SK-N-MC (cell line): ENCODE results near the gene OTOS.

Experiments
- DNase-seq: peaks from one replicate; pipeline ENCODE4 v3.0.0-alpha.2; 2011; ENCODE audit warnings: low read depth, low spot score
- H3K27ac ChIP-seq: fragments of 200-600 bp; sonication (generic); 2 replicates; pipeline ENCODE4 v1.5.1; 2016; ENCODE audit warnings: mixed run types
- H3K36me3 ChIP-seq: fragments of 200-600 bp; sonication (generic); 2 replicates; pipeline ENCODE4 v1.6.1; 2017; ENCODE audit warnings: antibody characterized with exemption, low read length, mixed read lengths; ENCODE audit not compliant: insufficient read depth
- H3K4me3 ChIP-seq: fragments of 200-600 bp; sonication (generic); 2 replicates; pipeline ENCODE4 v1.5.1; 2016
- H3K9ac ChIP-seq: fragments of 200-600 bp; sonication (generic); 2 replicates; pipeline ENCODE4 v1.8.0; 2017; ENCODE audit warnings: mixed run types, mixed read lengths; ENCODE audit not compliant: insufficient read length
- H3K9me3 ChIP-seq: fragments of 200-600 bp; sonication (generic); 2 replicates; pipeline ENCODE4 v1.6.1; 2017; ENCODE audit warnings: low read depth, mild to moderate bottlenecking, antibody characterized with exemption, low read length, moderate library complexity, mixed read lengths
- EZH2 ChIP-seq: fragments of 200-600 bp; sonication (generic); IDR thresholded peaks from one replicate; pipeline ENCODE4 v1.6.1; 2017; ENCODE audit warnings: antibody characterized with exemption
- FOXP2 ChIP-seq: optimal IDR thresholded peaks from 2 replicates; pipeline ENCODE3; 2011; ENCODE audit warnings: mild to moderate bottlenecking, moderate library complexity; ENCODE audit not compliant: insufficient read depth; ENCODE audit errors: extremely low read length, control extremely low read depth
- POLR2AphosphoS5 ChIP-seq: IDR thresholded peaks from 2 replicates; pipeline ENCODE4 v1.6.1; 2012; ENCODE audit warnings: mild to moderate bottlenecking, low read depth, low read length, borderline replicate concordance

OTOS gene

GRCh38 chr2:240182001-240182400 is 41.5 kb upstream of the OTOS start:
- no peaks in the 10 kb centered on the region for H3K36me3 ChIP-seq
- no peaks in the 10 kb centered on the region for H3K9me3 ChIP-seq
- no peak for DNase-seq
- no peak overlapping the region for H3K4me3 ChIP-seq
- H3K9ac ChIP-seq, result no peak overlapping the region
- no peak overlapping the region for H3K27ac ChIP-seq
- TF ChIP-seq EZH2, result no peak
- no peak for TF ChIP-seq POLR2AphosphoS5
- TF ChIP-seq FOXP2, result no peak

GRCh38 chr2:240179941-240180666 is 39.6 kb upstream of the OTOS start:
- DNase-seq, result no peak
- Histone ChIP-seq H3K9ac (no peak overlapping the region), H3K36me3 (no peaks in the 10 kb centered on the region), H3K9me3 (no peaks in the 10 kb centered on the region), H3K4me3 (no peak overlapping the region), H3K27ac (no peak overlapping the region)
- no peak for TF ChIP-seq EZH2
- TF ChIP-seq FOXP2, result no peak
- TF ChIP-seq POLR2AphosphoS5, result no peak

- H3K9me3 ChIP-seq, result no peaks in the 10 kb centered on the region
- no peak overlapping the region for H3K27ac ChIP-seq
- DNase-seq, result no peak
- no peak for TF ChIP-seq POLR2AphosphoS5
- TF ChIP-seq EZH2, result no peak
- no peak for TF ChIP-seq FOXP2
- no peak overlapping the region for H3K4me3 ChIP-seq
- no peaks in the 10 kb centered on the region for H3K36me3 ChIP-seq
- H3K9ac ChIP-seq, result no peak overlapping the region
Measured at GRCh38 chr2:240179186-240179815, 38.8 kb upstream of the OTOS start.

DNA sequence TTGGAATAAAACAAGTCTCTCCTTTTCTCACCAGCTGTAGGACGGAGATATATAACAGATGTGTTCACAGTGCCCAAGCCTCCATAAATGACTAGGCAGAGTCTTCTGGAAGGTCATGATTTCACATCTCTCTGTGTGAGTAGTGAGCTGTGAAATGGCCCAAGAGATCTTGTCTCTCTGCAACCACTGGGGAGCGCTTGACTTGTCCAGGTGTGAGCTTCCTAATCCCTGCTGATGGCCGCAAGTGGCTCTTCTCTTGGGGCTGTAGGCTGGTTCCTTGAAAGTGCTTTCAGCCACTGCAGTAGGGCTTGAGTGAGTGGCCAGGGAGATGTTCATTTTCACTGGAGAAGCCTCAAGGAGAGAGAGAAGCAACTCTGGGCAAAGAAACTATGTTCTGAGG is 38.1 kb upstream of the OTOS start:
- no peak for TF ChIP-seq POLR2AphosphoS5

GRCh38 chr2:240174496-240174895 is 34.0 kb upstream of the OTOS start:
- H3K9ac ChIP-seq, result no peak overlapping the region
- H3K9me3 ChIP-seq, result no peaks in the 10 kb centered on the region
- no peaks in the 10 kb centered on the region for H3K36me3 ChIP-seq
- DNase-seq, result no peak
- H3K4me3 ChIP-seq, result no peak overlapping the region
- no peak overlapping the region for H3K27ac ChIP-seq
- no peak for TF ChIP-seq POLR2AphosphoS5
- TF ChIP-seq FOXP2, result no peak
- TF ChIP-seq EZH2, result no peak

More for the DNA sequence above, 38.1 kb upstream of the OTOS start:
- Histone ChIP-seq H3K27ac (no peak overlapping the region), H3K36me3 (no peaks in the 10 kb centered on the region), H3K9me3 (no peaks in the 10 kb centered on the region), H3K4me3 (no peak overlapping the region), H3K9ac (no peak overlapping the region)
- DNase-seq, result no peak

DNA sequence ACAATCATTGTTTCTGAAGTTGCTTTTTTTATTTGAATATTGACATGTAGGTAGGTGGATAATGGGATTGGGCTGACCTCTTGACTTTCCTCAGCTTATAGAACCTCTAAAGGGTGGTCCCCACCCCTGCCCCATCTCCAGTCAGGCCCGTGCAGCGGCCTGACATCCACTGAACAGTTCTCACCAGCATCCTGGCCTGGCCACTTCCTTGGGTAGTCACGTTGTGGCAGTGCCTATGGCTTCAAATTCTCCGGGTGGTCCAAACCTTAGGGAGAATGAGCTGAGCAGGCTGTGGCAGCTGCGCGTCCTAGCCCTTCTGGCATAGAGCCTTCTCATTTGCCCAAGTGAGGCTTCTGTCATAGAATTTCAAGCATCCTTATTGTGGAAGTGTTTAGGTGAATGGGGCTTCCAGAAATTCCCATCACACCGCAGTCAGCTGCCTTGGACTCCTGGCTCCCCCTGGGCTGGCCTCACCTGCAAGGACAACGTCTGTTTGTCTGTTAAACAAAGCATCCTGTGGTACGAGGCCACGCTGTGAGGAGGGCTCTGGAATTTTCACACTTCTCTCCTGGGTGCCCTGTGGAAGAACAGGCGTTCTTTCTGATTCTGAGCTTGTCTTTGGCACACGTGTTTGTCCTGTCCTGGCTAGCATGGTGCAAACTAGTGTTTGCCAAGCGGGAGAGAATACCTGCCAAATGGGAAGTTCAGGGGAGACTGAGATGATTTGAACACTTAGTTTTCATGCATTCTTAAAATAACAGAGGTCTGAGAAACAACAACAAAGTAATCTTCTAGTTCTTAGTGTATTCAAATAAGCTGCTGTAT is 31.8 kb upstream of the OTOS start:
- DNase-seq, result no peak

DNA sequence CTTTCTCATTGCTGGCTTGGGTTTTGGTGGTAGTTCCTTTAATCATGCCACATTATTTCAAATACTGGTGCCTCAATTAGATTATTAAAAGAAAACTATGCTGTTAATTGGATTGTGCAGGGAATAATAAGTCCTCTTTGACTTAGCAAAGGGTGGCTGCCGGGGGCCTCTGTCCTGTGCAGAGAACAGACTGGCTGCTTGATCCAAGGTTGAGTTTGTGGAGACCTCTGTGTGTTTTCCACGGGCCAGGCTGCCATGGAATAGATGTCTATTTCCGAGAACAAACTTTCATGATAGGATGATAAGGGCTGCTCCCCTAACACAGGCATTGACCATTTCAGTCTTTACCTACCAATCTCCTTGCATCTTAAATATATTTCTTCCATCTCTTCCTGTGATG is 30.4 kb upstream of the OTOS start:
- Histone ChIP-seq H3K9me3 (no peaks in the 10 kb centered on the region), H3K36me3 (no peaks in the 10 kb centered on the region), H3K9ac (no peak overlapping the region), H3K27ac (no peak overlapping the region), H3K4me3 (no peak overlapping the region)
- TF ChIP-seq EZH2 (no peak), FOXP2 (no peak), POLR2AphosphoS5 (no peak)
- DNase-seq, result no peak

More for the DNA sequence above, 31.8 kb upstream of the OTOS start:
- Histone ChIP-seq H3K9me3 (no peaks in the 10 kb centered on the region), H3K4me3 (no peak overlapping the region), H3K27ac (no peak overlapping the region), H3K9ac (no peak overlapping the region), H3K36me3 (no peaks in the 10 kb centered on the region)
- TF ChIP-seq POLR2AphosphoS5 (no peak), EZH2 (no peak), FOXP2 (no peak)

- H3K9ac ChIP-seq, result no peak overlapping the region
- H3K4me3 ChIP-seq, result no peak overlapping the region
- DNase-seq, result no peak
- no peaks in the 10 kb centered on the region for H3K9me3 ChIP-seq
- no peaks in the 10 kb centered on the region for H3K36me3 ChIP-seq
- no peak overlapping the region for H3K27ac ChIP-seq
- TF ChIP-seq EZH2, result no peak
Measured at GRCh38 chr2:240170354-240170735, 29.9 kb upstream of the OTOS start.
